HG03460 (cell line): ENCODE measurements around the gene TTC34.

Source experiments
- ATAC-seq: cut with Tn5 transposase; IDR thresholded peaks from one replicate; pipeline ENCODE4 v1.9.1; 2021; ENCODE audit not compliant: unreplicated experiment

The TTC34 gene

DNA sequence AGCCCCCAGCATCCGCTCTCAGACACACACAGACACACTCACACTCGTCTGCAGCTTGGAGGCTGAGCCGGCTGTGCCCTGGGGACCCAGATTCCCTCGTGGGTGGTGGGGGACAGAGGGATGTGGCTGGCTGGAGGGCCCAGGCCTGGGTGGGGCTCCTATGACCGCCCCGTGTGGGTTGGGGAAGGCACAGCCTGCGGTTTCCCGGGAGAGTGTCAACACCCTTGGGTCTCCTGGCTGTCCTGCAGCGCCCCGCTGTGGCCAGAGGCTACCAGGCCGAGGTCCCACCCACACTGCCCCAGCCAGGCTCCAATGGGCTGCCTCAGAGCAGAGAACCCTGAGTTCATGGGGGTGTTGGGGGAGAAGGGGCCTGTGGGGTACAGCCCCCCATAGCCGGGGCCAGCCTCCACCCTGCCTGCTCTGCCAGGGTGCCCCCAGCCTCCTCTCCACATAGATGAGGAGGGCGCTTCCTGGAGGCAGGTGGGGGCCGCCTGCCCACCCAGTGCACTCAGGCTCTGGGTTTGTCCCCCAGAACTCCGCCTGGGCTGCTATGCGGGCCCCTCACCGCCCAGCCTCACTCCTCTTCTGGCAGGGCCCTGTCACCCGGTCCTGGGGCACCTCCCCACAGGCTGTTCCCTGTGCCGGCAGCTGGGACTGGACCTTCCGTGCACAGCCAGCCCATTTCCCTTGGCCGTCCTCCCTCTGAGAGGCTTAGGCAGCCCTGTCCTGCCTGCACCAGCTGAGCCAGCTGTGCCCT lies at the start of gene TTC34:
TTC34 (minus strand) TSS at position 159 of the 757 bp plus-strand sequence. CDS start 866 bp downstream, outside the sequence.
- ATAC-seq = no peak

- no peak for ATAC-seq
Measured at GRCh38 chr1:2850502-2850901, 49.0 kb upstream of the TTC34 start.

- no peak for ATAC-seq
Measured at GRCh38 chr1:2848006-2848670, 46.6 kb upstream of the TTC34 start.

GRCh38 chr1:2847086-2847985 lies 45.8 kb upstream of the TTC34 start:
- no peak for ATAC-seq

GRCh38 chr1:2845869-2846268 lies 44.4 kb upstream of the TTC34 start:
- no peak for ATAC-seq

- ATAC-seq = no peak
Measured at GRCh38 chr1:2840036-2840809, 38.7 kb upstream of the TTC34 start.

GRCh38 chr1:2837823-2838222 lies 36.3 kb upstream of the TTC34 start:
- no peak for ATAC-seq

GRCh38 chr1:2837316-2837715 lies 35.8 kb upstream of the TTC34 start:
- no peak for ATAC-seq

- no peak for ATAC-seq
Measured at GRCh38 chr1:2836333-2836970, 35.0 kb upstream of the TTC34 start.

GRCh38 chr1:2835650-2836159 lies 34.2 kb upstream of the TTC34 start:
- no peak for ATAC-seq

- no peak for ATAC-seq
Measured at GRCh38 chr1:2834741-2835564, 33.5 kb upstream of the TTC34 start.

DNA sequence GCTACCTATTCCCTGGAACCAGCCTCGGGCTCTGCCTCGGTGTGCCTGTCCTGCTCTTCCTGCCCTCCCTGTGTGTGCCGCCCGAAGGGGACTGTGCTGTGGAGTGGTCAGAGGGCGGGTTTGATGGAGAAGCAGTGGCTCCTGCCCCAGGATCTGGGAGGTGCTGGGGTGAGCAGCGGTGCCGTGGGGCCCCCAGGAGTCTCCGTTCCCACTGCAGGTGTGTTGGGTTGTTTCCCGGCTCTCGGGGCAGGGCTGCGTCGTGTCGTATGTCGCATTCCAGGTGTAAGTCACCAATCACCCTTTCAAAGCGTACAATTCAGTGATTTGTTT lies 32.6 kb upstream of the TTC34 start:
- ATAC-seq = no peak

DNA sequence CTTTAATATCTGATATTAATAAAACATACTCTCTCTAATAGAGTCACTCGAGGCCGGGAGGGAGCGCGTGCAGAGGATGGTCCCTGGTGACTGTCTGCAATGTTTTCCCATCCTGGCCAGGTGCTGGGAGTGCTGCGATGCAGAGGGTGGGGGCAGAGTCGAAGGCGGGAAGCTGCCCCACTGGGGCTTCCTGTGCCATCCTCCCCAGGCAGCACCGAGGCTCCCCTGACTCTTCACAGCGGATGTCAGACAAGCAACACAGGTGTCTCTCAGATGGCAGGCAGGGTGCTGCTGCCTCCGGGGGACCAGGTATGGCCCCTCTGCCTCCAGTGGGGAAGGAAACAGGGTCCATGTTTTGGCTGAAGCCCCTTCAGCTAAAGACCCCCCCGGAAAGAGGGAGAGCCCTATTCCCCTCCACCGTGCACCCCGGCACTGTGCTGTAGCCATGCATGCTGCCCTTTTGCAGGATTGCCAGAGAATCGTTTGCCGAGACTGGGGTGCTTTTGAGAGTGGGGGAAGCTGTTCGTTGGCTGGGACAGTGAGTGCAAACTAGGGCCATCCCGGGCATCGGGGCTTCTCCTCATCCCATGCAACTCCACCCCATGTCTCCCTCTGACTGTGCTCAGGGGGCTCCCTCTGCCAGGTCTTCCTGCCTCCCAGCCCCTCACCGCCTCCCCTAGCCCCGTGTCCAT lies 32.1 kb upstream of the TTC34 start:
- ATAC-seq = no peak

GRCh38 chr1:2832506-2833453 lies 31.3 kb upstream of the TTC34 start:
- ATAC-seq = no peak

DNA sequence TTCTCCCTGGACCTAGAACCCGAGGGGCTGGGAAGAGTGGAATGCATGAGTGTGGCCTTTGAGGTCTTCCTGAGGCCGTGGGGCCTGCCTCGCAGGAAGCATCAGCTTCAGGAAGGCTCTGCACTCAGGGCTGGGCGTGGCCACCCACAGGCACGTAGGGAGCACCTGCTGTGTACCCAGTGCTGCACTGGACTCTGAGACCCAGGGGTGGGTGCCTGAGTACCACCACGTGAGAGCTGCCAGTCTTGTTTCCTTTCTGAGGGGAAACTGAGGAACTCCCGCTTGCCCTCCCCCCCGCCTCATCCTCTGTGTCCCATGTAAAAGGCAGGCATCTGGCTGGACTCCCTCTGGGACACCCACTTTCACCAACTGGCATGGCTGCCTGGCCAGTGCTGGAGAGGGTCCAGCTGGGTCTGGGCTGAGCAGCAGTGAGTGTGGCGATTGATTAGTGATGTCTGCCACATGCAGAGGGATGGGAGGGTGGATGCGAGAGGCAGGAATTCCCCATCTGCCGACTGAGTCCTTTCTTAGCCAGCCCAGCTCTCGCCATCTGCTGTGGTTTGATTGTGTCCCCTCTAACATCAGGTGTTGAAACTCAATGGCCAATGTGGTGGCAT lies 30.2 kb upstream of the TTC34 start:
- no peak for ATAC-seq

DNA sequence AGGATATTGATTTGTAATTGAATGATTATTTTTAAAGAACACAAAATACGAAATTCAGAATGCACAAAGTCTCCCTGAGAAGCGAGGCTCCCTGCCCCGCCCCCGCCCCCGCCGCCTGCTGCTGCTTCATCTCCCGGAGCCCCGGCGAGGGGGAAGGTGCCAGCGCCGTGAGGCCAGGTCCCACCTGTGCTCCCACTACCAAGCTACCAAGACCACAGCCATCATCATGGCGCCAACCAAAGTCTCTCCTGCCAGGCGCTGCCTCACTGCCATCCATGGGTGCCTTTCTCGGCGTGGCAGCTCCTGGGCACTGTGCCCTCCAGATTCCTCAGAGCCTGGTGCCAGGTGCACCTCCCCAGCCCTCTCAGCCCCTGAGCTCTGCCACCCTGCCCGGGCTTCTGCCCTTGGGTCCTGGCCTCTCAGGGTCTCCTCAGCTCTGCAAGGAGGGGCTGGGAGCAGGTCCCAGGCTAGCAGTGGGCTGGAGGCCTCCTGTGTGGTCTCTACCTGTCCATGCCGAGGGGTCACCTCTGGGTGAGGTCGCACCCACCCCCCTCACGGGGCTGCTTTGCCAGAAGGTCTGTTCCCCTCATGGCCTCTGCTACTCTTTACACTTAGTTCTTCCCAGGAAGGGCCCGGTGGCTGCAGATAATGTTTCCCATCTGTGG lies 29.4 kb upstream of the TTC34 start:
- no peak for ATAC-seq
